Gastrocnemius medialis (tissue), 4 donors: ENCODE measurements around the gene BRF1. TPM values are rescaled to one million over a fixed set of nuclear protein-coding genes. Genes with fewer than 3 reads are reported as not detected.

Experiments
- ATAC-seq, 2 donors: fragments of 150-250 bp; one replicate each; pipeline ENCODE4 v1.9.1; 2016
- DNase-seq, 2 donors: peaks; one replicate each; pipeline ENCODE4 v3.0.0-alpha.2; 2019
- H3K27ac ChIP-seq, 4 donors: fragments of 200-600 bp; sonication (generic); 1 replicate in 1 of 4; 2 replicates in 3 of 4; pipeline ENCODE4 v1.5.1; 2016 to 2018; ENCODE audit warnings: mild to moderate bottlenecking in 2 of 4, moderate library complexity in 1 of 4
- H3K27me3 ChIP-seq, 3 donors: fragments of 200-600 bp; sonication (generic) in 2 of 3; 1 replicate in 1 of 3; 2 replicates in 2 of 3; pipeline versions ENCODE4 v1.5.1 to v1.6.0; 2016 to 2019; ENCODE audit warnings: mild to moderate bottlenecking in 1 of 3, moderate library complexity in 1 of 3
- H3K36me3 ChIP-seq, 2 donors: fragments of 200-600 bp; sonication (generic) in 1 of 2; one replicate each; pipeline ENCODE4 v1.5.1; 2017 to 2018
- H3K4me1 ChIP-seq, 2 donors: fragments of 200-600 bp; sonication (generic) in 1 of 2; one replicate each; pipeline ENCODE4 v1.5.1; 2016 to 2017; ENCODE audit warnings: mild to moderate bottlenecking in 2 of 2
- H3K4me3 ChIP-seq, 4 donors: fragments of 200-600 bp; sonication (generic) in 3 of 4; 1 replicate in 1 of 4; 2 replicates in 3 of 4; pipeline ENCODE4 v1.5.1; 2016 to 2019; ENCODE audit warnings: mild to moderate bottlenecking in 2 of 4
- H3K9me3 ChIP-seq, 3 donors: fragments of 200-600 bp; sonication (generic) in 2 of 3; 1 replicate in 1 of 3; 2 replicates in 2 of 3; pipeline ENCODE4 v1.5.1; 2016 to 2019
- CTCF ChIP-seq, 5 experiments: fragments of 450-650 bp in 3 of 5; fragments of 200-600 bp in 2 of 5; sonication (generic) in 2 of 5; IDR thresholded peaks in 4 of 5; conservative IDR thresholded peaks in 1 of 5; 1 replicate in 4 of 5; 2 replicates in 1 of 5; pipeline ENCODE4 v1.5.1; 2016 to 2019; ENCODE audit warnings: antibody characterized with exemption in 5 of 5, mild to moderate bottlenecking in 3 of 5, moderate library complexity in 3 of 5
- POLR2A ChIP-seq, 2 donors: fragments of 450-650 bp; IDR thresholded peaks; one replicate each; pipeline ENCODE4 v1.6.1; 2017; ENCODE audit warnings: antibody characterized with exemption in 2 of 2, mild to moderate bottlenecking in 2 of 2, moderate library complexity in 2 of 2
- in situ Hi-C, 4 donors: fragments of 200-750 bp; cut with MboI; loops; one replicate each; pipeline versions ENCODE4 v1.15.0 to v1.8.0; 2017; ENCODE audit warnings: low sequenced_read_pairs in 4 of 4
- intact Hi-C: fragments of 100-400 bp; cut with DNase I; formaldehyde crosslinking; loops from one replicate; pipeline ENCODE4 v1.15.1; 2023; ENCODE audit warnings: low total_unique reads
- total RNA-seq, 4 donors: library from RNA; depleted of rRNA; stranded (reverse); fragments of >200 nt; gene quantifications; one replicate each; pipeline versions ENCODE4 v1.1.0 to v1.2.3, GENCODE V29; 2016

Gene BRF1
- total RNA-seq, 4 donors from 2014 or later = 19.5 to 27.4 (median 21.4) TPM

- ATAC-seq = no peak
- no peak for TF ChIP-seq CTCF (IDR thresholded peaks at IDR 0.05 in 4 of 5, conservative IDR thresholded peaks at IDR 0.05 in 1 of 5)
- TF ChIP-seq POLR2A (IDR thresholded peaks at IDR 0.05) = no peak
- Histone ChIP-seq H3K4me1 (peaks cover 34 to 36% of the 10 kb centered on the region in 2 donors), H3K4me3 (no peak overlapping the region), H3K27me3 (no peaks in the 10 kb centered on the region), H3K27ac (peak overlapping the region; percentile 22 to 84 (median 80)), H3K9me3 (no peaks in the 10 kb centered on the region), H3K36me3 (no peaks in the 10 kb centered on the region)
- in situ Hi-C loops = no loop called here
- no peak for DNase-seq
- intact Hi-C loops = no loop called here
These were observed 16.7 kb upstream of the BRF1 start for GRCh38 chr14:105317546-105317945.

- DNase-seq (no peak), ATAC-seq (no peak)
- TF ChIP-seq CTCF (IDR thresholded peaks at IDR 0.05 in 4 of 5, conservative IDR thresholded peaks at IDR 0.05 in 1 of 5) = no peak
- no peak for TF ChIP-seq POLR2A (IDR thresholded peaks at IDR 0.05)
- peak overlapping the region; percentile 22 to 84 (median 80) for H3K27ac ChIP-seq
- intact Hi-C loops (no loop called here), in situ Hi-C loops (no loop called here)
- H3K27me3 ChIP-seq = no peaks in the 10 kb centered on the region
- peaks cover 34 to 35% of the 10 kb centered on the region in 2 donors for H3K4me1 ChIP-seq
- no peaks in the 10 kb centered on the region for H3K9me3 ChIP-seq
- H3K4me3 ChIP-seq = no peak overlapping the region
- H3K36me3 ChIP-seq = no peaks in the 10 kb centered on the region
These were observed 16.2 kb upstream of the BRF1 start for GRCh38 chr14:105316968-105317510.

- in situ Hi-C loops = no loop called here
- peak overlapping the region in 2 of 4 donors; percentile 60 to 79 for H3K4me3 ChIP-seq
- no peaks in the 10 kb centered on the region for H3K9me3 ChIP-seq
- peaks cover 34 to 35% of the 10 kb centered on the region in 2 donors for H3K4me1 ChIP-seq
- ATAC-seq (no peak), DNase-seq (no peak)
- intact Hi-C loops = no loop called here
- no peaks in the 10 kb centered on the region for H3K36me3 ChIP-seq
- H3K27me3 ChIP-seq = no peaks in the 10 kb centered on the region
- peak overlapping the region; percentile 22 to 84 (median 80) for H3K27ac ChIP-seq
- TF ChIP-seq POLR2A (IDR thresholded peaks at IDR 0.05) (no peak), CTCF (IDR thresholded peaks at IDR 0.05 in 4 of 5, conservative IDR thresholded peaks at IDR 0.05 in 1 of 5) (no peak)
These were observed 15.8 kb upstream of the BRF1 start for GRCh38 chr14:105316577-105316941.

- H3K4me3 ChIP-seq = peak overlapping the region; percentile 60 to 79 (median 67)
These were observed 15.3 kb upstream of the BRF1 start for GRCh38 chr14:105315941-105316576.

More at GRCh38 chr14:105315941-105316576, 15.3 kb upstream of the BRF1 start:
- Histone ChIP-seq H3K4me1 (peaks cover 34 to 35% of the 10 kb centered on the region in 2 donors), H3K36me3 (no peaks in the 10 kb centered on the region), H3K27me3 (no peaks in the 10 kb centered on the region), H3K27ac (peak overlapping the region; percentile 77 to 84 (median 81)), H3K9me3 (no peaks in the 10 kb centered on the region)
- in situ Hi-C loops = no loop called here
- intact Hi-C loops = no loop called here
- no peak for DNase-seq
- no peak for TF ChIP-seq CTCF (IDR thresholded peaks at IDR 0.05 in 4 of 5, conservative IDR thresholded peaks at IDR 0.05 in 1 of 5)
- no peak for TF ChIP-seq POLR2A (IDR thresholded peaks at IDR 0.05)
- no peak for ATAC-seq
